Subcutaneous adipose tissue (tissue), 4 donors: ENCODE data around the gene C3orf70. TPM values are rescaled to one million over a fixed set of nuclear protein-coding genes. Genes with fewer than 3 reads are reported as not detected.

Experiments used
- CTCF ChIP-seq: fragments of 450-650 bp; IDR thresholded peaks from one replicate; pipeline ENCODE4 v1.5.1; 2016; ENCODE audit warnings: low read depth, mild to moderate bottlenecking, control low read depth, antibody characterized with exemption, moderate library complexity
- total RNA-seq, 4 donors: library from RNA; depleted of rRNA; stranded (reverse); fragments of >200 nt; gene quantifications; one replicate each; pipeline ENCODE4 v1.1.0, GENCODE V29; 2016

The C3orf70 gene
- total RNA-seq, 4 donors from 2014 or later: 0.68 to 4.1 (median 2.3) TPM

- TF ChIP-seq CTCF: no peak
These were observed 115.1 kb downstream of the C3orf70 start for GRCh38 chr3:185037801-185038200.

- TF ChIP-seq CTCF: no peak
These were observed 121.9 kb downstream of the C3orf70 start for GRCh38 chr3:185030951-185031350.

- no peak for TF ChIP-seq CTCF
These were observed 122.5 kb downstream of the C3orf70 start for GRCh38 chr3:185030399-185030798.

GRCh38 chr3:185029086-185029485 is 123.8 kb downstream of the C3orf70 start:
- no peak for TF ChIP-seq CTCF

GRCh38 chr3:185028121-185028520 is 124.7 kb downstream of the C3orf70 start:
- no peak for TF ChIP-seq CTCF

Other genes with a start within 250 kb of the C3orf70 start
- gene EHHADH, start 101.0 kb upstream of the C3orf70 start, total RNA-seq: 10 to 100 TPM; 12.3 to 23.8 (median 12.6) TPM
- 10 to 100 TPM in 2 of 4 donors, 1 to 10 TPM in 2; 7.6 to 20.9 (median 14.4) TPM for gene MAP3K13, start 210.1 kb upstream of the C3orf70 start, total RNA-seq